Central memory CD4-positive, alpha-beta T cell (primary cell): ENCODE results near the gene IBA57.

Experiments
- DNase-seq: peaks from one replicate; pipeline ENCODE4 v3.0.0; 2022

The IBA57 gene

GRCh38 chr1:228194921-228195812 is 29.6 kb downstream of the IBA57 start:
- no peak for DNase-seq

DNA sequence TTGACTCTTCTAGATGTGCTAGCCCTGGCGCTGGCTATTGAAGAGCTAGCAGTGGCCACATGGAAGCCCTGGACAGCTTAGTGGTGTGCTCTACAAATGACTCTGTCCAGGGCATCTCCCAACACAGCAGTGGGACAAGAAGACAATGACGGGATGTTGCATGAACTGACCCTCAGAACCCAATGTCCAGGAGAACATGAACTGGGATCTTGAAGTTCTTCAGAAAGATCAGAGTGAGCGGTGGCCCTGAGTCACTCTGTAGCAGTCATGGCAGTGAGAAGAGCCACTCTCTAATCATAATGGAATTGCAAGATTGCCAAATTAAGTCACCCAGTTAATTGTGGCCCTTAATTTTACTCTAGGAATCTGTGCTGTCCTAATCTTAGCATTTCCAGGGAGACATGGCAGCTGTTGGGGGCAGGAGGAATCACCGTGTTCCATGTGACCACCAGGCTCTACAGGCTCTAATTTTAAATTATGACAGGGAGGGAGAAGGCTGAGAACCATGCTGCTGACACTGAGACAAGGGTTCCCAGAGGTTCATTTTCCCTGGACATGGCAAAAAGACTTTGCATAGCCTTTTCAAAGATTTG is 32.0 kb downstream of the IBA57 start:
- DNase-seq: no peak

- no peak for DNase-seq
Observed at GRCh38 chr1:228198977-228199590, 33.5 kb downstream of the IBA57 start.

- DNase-seq: no peak
Observed at GRCh38 chr1:228204958-228205357, 39.4 kb downstream of the IBA57 start.

GRCh38 chr1:228205526-228206436 is 40.2 kb downstream of the IBA57 start:
- DNase-seq: no peak

DNA sequence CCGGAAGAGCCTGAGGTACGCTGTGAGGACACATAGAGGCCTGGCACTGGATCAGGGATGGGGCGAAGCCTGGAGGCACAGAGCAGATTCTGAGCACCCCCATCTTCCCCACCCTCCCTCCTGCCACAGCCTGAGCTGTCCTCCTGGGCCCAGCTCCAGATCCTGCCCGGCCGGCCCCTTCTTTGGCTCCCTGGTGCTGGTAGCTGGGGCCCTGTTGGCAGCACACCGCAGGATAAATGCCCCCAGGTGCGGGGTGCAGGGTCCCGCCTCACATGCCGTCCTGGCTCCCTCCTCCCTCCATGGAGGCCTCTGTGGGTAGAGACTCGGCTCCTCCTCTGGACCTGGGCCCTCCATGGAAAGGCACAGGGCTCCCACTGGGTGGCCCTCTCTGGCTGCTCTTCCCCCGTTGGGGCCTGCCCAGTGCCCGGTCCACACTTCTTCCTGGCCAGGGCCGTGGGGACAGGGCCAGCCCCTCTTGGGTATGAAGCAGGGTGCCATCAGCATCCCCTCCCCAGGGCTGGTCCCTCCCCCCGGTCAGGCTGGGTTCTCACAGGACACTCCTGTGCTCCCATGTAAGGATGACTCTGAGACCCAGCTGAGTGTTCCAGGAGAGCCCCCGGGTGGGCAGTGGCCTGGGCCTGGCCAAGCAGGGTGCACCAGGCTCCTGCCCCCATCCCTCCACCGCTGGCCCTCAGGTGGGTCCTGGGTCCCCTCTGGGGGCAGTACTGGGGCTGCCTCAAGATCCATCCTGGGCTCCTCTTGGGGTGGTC is 41.2 kb downstream of the IBA57 start:
- DNase-seq: no peak

DNA sequence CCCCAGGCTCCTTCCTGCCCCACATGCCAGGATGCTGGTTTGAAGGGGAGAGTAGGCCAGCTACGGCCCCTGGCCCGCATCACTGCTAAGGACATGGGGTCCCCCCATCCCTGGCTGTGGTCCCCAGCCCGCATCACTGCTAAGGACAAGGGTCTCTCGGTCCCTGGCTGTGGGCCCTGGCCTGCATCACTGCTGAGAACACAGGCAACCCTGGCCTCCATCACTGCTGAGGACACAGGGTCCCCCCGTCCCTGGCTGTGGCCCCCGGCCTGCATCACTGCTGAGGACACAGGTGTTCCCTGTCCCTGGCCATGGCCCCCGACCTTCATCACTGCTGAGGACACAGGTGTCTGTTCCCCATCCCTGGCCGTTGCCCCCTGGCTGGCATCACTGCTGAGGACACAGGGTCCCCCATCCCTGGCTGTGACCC is 41.8 kb downstream of the IBA57 start:
- DNase-seq: no peak

- DNase-seq: no peak
Observed at GRCh38 chr1:228207851-228208821, 42.5 kb downstream of the IBA57 start, which contains the start of gene OBSCN. OBSCN (plus strand) TSS chr1:228208044; CDS start chr1:228211784, 3,740 bp downstream.

DNA sequence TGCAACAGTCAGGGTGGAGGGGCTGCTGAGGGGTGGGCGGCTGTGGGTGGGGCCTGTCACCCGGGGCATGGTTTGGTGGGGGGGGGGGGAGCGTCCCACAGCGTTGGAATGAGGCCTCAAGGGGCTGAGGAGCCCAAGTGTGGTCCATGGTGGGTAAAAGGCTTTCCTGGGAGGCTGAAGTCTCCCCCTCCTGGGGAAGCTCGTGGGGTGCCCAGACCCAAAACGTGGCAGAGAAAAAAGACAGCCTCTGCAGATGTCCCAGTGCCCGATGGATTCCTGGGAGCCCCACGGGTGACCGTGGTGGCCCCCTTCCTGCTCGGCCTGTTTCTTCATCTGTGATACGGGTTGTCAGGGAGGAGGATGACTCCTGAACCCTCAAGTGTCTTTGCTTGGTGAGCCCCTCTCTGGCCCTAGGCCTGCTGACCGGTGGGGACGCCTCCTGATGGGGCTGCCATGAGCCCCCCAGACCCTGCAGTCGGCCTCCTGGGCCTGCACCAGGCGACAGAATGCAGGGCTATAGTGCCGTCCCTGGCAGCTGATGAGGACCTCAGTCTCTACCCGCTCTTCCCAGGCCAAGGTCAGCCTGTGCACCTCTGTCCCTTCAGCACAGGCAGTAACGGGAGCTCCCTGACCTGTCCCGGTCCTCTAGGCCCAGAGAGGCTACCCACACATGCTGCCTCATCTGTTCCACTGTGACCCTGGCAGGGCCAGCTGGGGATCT is 43.4 kb downstream of the IBA57 start:
- no peak for DNase-seq

DNA sequence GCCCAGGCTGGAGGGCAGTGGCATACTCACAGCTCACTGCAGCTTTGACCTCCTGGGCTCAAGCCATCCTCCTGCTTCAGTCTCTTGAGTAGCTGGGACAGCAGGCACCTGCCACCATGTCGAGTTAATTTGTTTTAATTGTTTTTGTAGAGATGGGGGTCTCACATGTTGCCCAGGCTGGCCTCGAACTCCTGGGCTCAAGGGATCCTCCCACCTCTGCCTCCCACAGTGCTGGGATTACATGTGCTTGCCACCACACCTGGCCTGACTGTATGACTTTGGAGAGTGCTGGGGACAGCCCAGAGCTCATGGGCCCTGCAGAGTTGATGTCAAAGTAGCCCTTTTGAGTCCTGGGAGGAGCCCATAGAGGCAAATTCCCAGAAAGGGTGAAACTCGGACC is 44.1 kb downstream of the IBA57 start:
- DNase-seq: no peak

- DNase-seq: no peak
Observed at GRCh38 chr1:228210076-228210651, 44.6 kb downstream of the IBA57 start.

- DNase-seq: no peak
Observed at GRCh38 chr1:228210712-228211530, 45.3 kb downstream of the IBA57 start.

GRCh38 chr1:228211531-228212414 is 46.2 kb downstream of the IBA57 start:
- DNase-seq: no peak

- no peak for DNase-seq
Observed at GRCh38 chr1:228212415-228212965, 46.9 kb downstream of the IBA57 start.

GRCh38 chr1:228212966-228213844 is 47.6 kb downstream of the IBA57 start:
- DNase-seq: peak; percentile 78
